Astrocyte of the cerebellum (primary cell): ENCODE results near the gene CACNG5.

Experiments used
- DNase-seq: peaks from one replicate; pipeline ENCODE4 v3.0.0-alpha.2; 2011; ENCODE audit warnings: low read depth
- H3K4me3 ChIP-seq: 2 replicates; pipeline ENCODE4 v1.5.1; 2011; ENCODE audit warnings: mild to moderate bottlenecking, low read depth, low read length, moderate library complexity
- CTCF ChIP-seq: IDR thresholded peaks from 2 replicates; pipeline ENCODE4 v1.5.1; 2012; ENCODE audit warnings: low read length, low read depth, moderate library complexity, mild to moderate bottlenecking; ENCODE audit errors: missing control alignments
- in situ Hi-C: cut with HindIII; loops from 2 replicates; pipeline ENCODE4 v1.10.0; 2017; ENCODE audit warnings: low sequenced_read_pairs

The CACNG5 gene

GRCh38 chr17:66860204-66860603 lies 25.3 kb downstream of the CACNG5 start:
- no peak for TF ChIP-seq CTCF
- in situ Hi-C loops, result loop anchor here (5.0 kb wide), 1 partner anchor 38 kb away; no protein-coding TSS in a partner anchor
- H3K4me3 ChIP-seq, result no peak overlapping the region
- no peak for DNase-seq

GRCh38 chr17:66863820-66864219 lies 28.9 kb downstream of the CACNG5 start:
- DNase-seq, result no peak
- no peak for TF ChIP-seq CTCF
- no peak overlapping the region for H3K4me3 ChIP-seq
- in situ Hi-C loops, result loop anchor here (5.0 kb wide), 1 partner anchor 42 kb away; no protein-coding TSS in a partner anchor

- H3K4me3 ChIP-seq, result no peak overlapping the region
- in situ Hi-C loops, result no loop called here
- no peak for TF ChIP-seq CTCF
- DNase-seq, result no peak
Measured at GRCh38 chr17:66865151-66865550, 30.2 kb downstream of the CACNG5 start.

DNA sequence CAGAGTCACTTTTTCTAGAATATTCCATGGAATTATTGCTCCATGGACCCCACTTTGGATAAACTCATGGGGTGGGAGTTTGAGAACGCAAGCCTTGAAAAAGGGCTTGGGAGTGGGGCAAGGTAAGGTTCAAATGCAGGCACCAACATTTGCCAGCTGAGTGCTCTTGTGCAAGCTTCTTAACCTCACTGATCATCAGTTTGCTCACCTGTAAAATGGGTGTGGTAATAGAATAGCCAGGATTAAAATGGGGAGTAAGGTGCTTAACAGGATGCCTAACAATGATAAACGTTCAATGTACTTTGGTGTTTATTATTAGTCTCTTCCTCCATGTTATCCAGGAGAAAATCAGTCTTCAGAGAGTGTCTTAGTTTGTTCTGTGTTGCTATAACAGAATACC lies 39.0 kb downstream of the CACNG5 start:
- TF ChIP-seq CTCF, result no peak
- no peak overlapping the region for H3K4me3 ChIP-seq
- in situ Hi-C loops, result loop anchor here (5.0 kb wide), 2 partner anchors 48 to 72 kb away; no protein-coding TSS in a partner anchor
- no peak for DNase-seq

- no peak for DNase-seq
- in situ Hi-C loops, result no loop called here
- H3K4me3 ChIP-seq, result no peak overlapping the region
- TF ChIP-seq CTCF, result no peak
Measured at GRCh38 chr17:66884931-66885330, 50.0 kb downstream of the CACNG5 start.

DNA sequence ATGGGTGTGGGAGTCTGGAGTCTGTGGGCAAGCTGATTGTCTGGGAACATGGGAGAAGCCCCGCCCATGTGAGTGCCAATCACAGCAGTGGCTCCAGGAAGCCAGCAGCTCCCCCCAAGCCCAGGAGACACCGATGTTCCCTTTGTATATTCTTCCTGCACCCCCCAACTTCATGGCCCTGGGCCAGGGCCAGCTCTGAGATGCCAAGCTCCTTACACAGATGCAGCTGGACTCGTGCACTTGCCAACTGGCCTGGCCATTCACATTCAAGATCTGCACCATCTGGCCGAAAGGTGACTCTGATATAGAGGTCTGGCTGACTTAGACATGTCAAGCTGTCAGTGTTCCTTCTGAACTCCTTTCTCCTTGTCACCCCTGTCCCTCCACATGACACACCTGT lies 50.5 kb downstream of the CACNG5 start:
- DNase-seq, result no peak
- in situ Hi-C loops, result no loop called here
- no peak for TF ChIP-seq CTCF
- no peak overlapping the region for H3K4me3 ChIP-seq

- no peak for DNase-seq
- in situ Hi-C loops, result no loop called here
- H3K4me3 ChIP-seq, result no peak overlapping the region
- TF ChIP-seq CTCF, result no peak
Measured at GRCh38 chr17:66889480-66890230, 54.7 kb downstream of the CACNG5 start.
